HepG2 (cell line): ENCODE measurements around the gene ZFPM1. TPM values are rescaled to one million over a fixed set of nuclear protein-coding genes. Genes with fewer than 3 reads are reported as not detected.
A peak's percentile ranks its signal among the peaks of the same experiment; 100 is the strongest.

Experiments used
- PBX3 ChIP-seq: sonication (generic); formaldehyde crosslinking; IDR thresholded peaks from 2 replicates; pipeline ENCODE4 v1.8.1; 2023; ENCODE audit warnings: missing genetic modification reagents, inconsistent platforms, borderline replicate concordance
- PRDM4 ChIP-seq: sonication (generic); formaldehyde crosslinking; IDR thresholded peaks from 2 replicates; pipeline ENCODE4 v1.9.0; 2021; ENCODE audit warnings: missing genetic modification reagents, borderline replicate concordance
- TIGD3 ChIP-seq: sonication (generic); formaldehyde crosslinking; IDR thresholded peaks from 2 replicates; pipeline ENCODE4 v1.5.1; 2020; ENCODE audit warnings: mild to moderate bottlenecking, missing genetic modification reagents, borderline replicate concordance
- ZBTB33 ChIP-seq: sonication (generic); formaldehyde crosslinking; IDR thresholded peaks from 2 replicates; pipeline ENCODE4 v1.4.0; 2020; ENCODE audit warnings: missing genetic modification reagents
- ZNF44 ChIP-seq: sonication (generic); formaldehyde crosslinking; IDR thresholded peaks from 2 replicates; pipeline ENCODE4 v1.5.1; 2020; ENCODE audit warnings: mild to moderate bottlenecking, missing genetic modification reagents
- ZNF563 ChIP-seq: sonication (generic); formaldehyde crosslinking; IDR thresholded peaks from 2 replicates; pipeline ENCODE4 v1.8.0; 2022; ENCODE audit warnings: mild to moderate bottlenecking, moderate library complexity, missing genetic modification reagents
- polyA plus RNA-seq, 8 experiments: library from polyadenylated mRNA; depleted of rRNA in 3 of 8; stranded (reverse) in 7 of 8; unstranded in 1 of 8; fragments of >200 nt; fragmentation: Illumina TruSeq in 4 of 8; extraction: Trizol in 4 of 8; gene quantifications; 2 replicates each; pipeline versions ENCODE4 v1.2.1 to v1.2.3, GENCODE V29; 2011 to 2016; ENCODE audit warnings: low read depth in 4 of 8, missing spikeins in 1 of 8, mixed read lengths in 1 of 8; ENCODE audit not compliant: insufficient read depth in 1 of 8
- total RNA-seq, 5 experiments: library from RNA; depleted of rRNA; stranded (reverse); fragments of >200 nt; fragmentation: Illumina TruSeq; extraction: Trizol; gene quantifications; 2 replicates each; pipeline ENCODE4 v1.2.3, GENCODE V29; 2016; ENCODE audit warnings: low read depth in 1 of 5
- TF ChIP-seq, protein P1 (sequence below): IDR thresholded peaks from 2 replicates; pipeline ENCODE4 v1.6.1; 2016; ENCODE audit warnings: low read depth, borderline replicate concordance
- TF ChIP-seq, protein P2 (sequence below): sonication (generic); formaldehyde crosslinking; IDR thresholded peaks from 2 replicates; pipeline ENCODE4 v1.5.0; 2020; ENCODE audit warnings: missing genetic modification reagents

ZFPM1 gene
- total and polyA plus RNA-seq, 2 of the 13 experiments (the other 11 are each of a cell fraction or from before 2014, with no cell fraction given) = 1.3 to 3.8 TPM

DNA sequence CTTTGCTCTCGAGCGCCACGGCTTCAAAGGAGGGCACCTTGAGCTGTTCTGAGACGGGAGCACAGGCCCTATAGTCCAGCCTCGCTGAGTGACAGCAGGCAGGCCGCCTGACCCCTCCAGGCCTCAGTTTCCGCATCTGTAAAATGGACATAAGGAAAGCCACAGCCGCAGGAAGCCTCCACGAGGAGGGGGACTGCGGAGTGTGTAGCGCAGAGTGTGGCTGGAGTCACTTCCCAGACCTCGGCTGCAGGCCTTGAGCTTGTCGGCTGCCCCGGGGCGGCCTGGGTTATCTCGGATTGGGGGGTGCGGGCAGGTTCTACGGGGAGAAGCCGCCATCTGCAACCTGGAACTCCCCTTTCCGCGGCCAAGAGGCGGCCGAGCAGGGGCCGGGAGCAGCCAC lies 40.8 kb downstream of the ZFPM1 start (continued):
- TF ChIP-seq PBX3 (CRISPR knock-in tag) (no peak), PRDM4 (no peak), ZBTB33 (CRISPR knock-in tag) (no peak), ZNF44 (no peak), TIGD3 (CRISPR knock-in tag) (no peak), ZNF563 (CRISPR knock-in tag) (0 out of 2 replicates have a peak, but pooled peaks have one; percentile 8)
- TF ChIP-seq, protein P1, sequence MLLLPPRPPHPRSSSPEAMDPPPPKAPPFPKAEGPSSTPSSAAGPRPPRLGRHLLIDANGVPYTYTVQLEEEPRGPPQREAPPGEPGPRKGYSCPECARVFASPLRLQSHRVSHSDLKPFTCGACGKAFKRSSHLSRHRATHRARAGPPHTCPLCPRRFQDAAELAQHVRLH = no peak
- TF ChIP-seq, protein P2, sequence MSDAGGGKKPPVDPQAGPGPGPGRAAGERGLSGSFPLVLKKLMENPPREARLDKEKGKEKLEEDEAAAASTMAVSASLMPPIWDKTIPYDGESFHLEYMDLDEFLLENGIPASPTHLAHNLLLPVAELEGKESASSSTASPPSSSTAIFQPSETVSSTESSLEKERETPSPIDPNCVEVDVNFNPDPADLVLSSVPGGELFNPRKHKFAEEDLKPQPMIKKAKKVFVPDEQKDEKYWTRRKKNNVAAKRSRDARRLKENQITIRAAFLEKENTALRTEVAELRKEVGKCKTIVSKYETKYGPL (CRISPR knock-in tag) = no peak
